ENCODE measurements around the gene ZAP70.

ZAP70 gene

DNA sequence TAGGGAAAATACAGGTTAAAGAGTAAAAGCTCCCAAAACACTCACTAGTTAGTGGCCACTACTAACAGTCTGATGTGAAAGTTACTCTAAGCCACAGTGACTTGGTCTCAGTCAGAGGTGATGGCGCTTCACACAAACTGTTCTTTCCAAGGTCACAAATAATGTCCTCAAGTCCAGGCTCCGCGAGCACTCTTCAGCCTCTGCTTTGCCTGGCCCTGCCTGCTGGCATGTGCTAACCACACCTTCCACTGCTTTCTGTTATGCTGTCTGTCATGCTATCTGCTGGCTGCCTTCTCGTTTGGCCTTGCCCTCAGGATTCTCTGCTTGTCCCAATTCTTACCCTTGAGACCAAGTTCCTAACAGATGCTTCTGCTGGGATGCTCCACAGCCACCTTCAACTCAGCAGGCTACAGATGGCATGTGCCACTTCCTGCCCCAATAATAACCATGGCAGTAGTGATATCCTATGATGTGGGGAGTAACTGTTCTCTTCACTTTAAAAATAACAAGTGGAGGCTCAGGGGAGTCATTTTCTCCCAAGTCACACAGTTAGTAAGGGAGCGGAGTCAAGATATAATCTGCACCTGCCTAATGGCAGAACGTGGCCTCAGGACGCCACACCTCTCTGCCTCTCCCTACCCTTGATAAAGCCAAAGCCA lies 75.7 kb downstream of the ZAP70 start:
- DNase-seq (ENCODE audit: low spot score), result no peak

Measured in kidney tubule cell (primary cell).